HepG2 (cell line): ENCODE data around the gene ENO3. TPM values are rescaled to one million over a fixed set of nuclear protein-coding genes. Genes with fewer than 3 reads are reported as not detected.
A peak's percentile ranks its signal among the peaks of the same experiment; 100 is the strongest.

Experiments
- CHCHD3 ChIP-seq: sonication (generic); formaldehyde crosslinking; IDR thresholded peaks from 2 replicates; pipeline ENCODE4 v1.8.0; 2022; ENCODE audit warnings: mild to moderate bottlenecking, missing genetic modification reagents, moderate library complexity
- FOXO1 ChIP-seq: sonication (generic); formaldehyde crosslinking; IDR thresholded peaks from 2 replicates; pipeline ENCODE4 v1.4.0; 2020; ENCODE audit warnings: missing genetic modification reagents
- HNF1A ChIP-seq, 2 experiments: sonication (generic) in 1 of 2; formaldehyde crosslinking in 1 of 2; IDR thresholded peaks; 2 replicates each; pipeline versions ENCODE4 v1.4.0 to v1.6.1; 2016 to 2020; ENCODE audit warnings: borderline replicate concordance in 1 of 2, low read depth in 1 of 2, mild to moderate bottlenecking in 1 of 2, missing genetic modification reagents in 1 of 2
- KDM2A ChIP-seq: sonication (generic); formaldehyde crosslinking; IDR thresholded peaks from 2 replicates; pipeline ENCODE4 v1.4.0; 2020; ENCODE audit warnings: low read depth, missing genetic modification reagents, borderline replicate concordance
- MYNN ChIP-seq: sonication (generic); formaldehyde crosslinking; IDR thresholded peaks from 2 replicates; pipeline ENCODE4 v1.4.0; 2020; ENCODE audit warnings: mild to moderate bottlenecking, low read depth, missing genetic modification reagents
- PTBP1 ChIP-seq: fragments of 200-400 bp; formaldehyde crosslinking; IDR thresholded peaks from 2 replicates; pipeline ENCODE4 v1.6.1; 2018; ENCODE audit warnings: low read length, low read depth; ENCODE audit not compliant: poor library complexity, severe bottlenecking
- RBM39 ChIP-seq: fragments of 200-400 bp; formaldehyde crosslinking; IDR thresholded peaks from one replicate; pipeline ENCODE4 v1.6.1; 2018; ENCODE audit warnings: antibody characterized with exemption, mild to moderate bottlenecking, low read depth, low read length; ENCODE audit not compliant: poor library complexity, severe bottlenecking
- SRY ChIP-seq: sonication (generic); formaldehyde crosslinking; IDR thresholded peaks from 2 replicates; pipeline ENCODE4 v1.8.0; 2022; ENCODE audit warnings: mild to moderate bottlenecking, missing genetic modification reagents
- ZBTB33 ChIP-seq: sonication (generic); formaldehyde crosslinking; IDR thresholded peaks from 2 replicates; pipeline ENCODE4 v1.4.0; 2020; ENCODE audit warnings: missing genetic modification reagents
- ZNF558 ChIP-seq: sonication (generic); formaldehyde crosslinking; IDR thresholded peaks from 2 replicates; pipeline ENCODE4 v1.9.0; 2022; ENCODE audit warnings: mild to moderate bottlenecking, missing genetic modification reagents, borderline replicate concordance
- ZNF598 ChIP-seq: sonication (generic); formaldehyde crosslinking; IDR thresholded peaks from 2 replicates; pipeline ENCODE4 v1.5.1; 2020; ENCODE audit warnings: mild to moderate bottlenecking, missing genetic modification reagents, borderline replicate concordance
- ZNF672 ChIP-seq: sonication (generic); formaldehyde crosslinking; IDR thresholded peaks from 2 replicates; pipeline ENCODE4 v1.8.1; 2022; ENCODE audit warnings: missing genetic modification reagents
- ZNF777 ChIP-seq: sonication (generic); formaldehyde crosslinking; IDR thresholded peaks from 2 replicates; pipeline ENCODE4 v1.4.0; 2020; ENCODE audit warnings: missing genetic modification reagents
- polyA plus RNA-seq, 8 experiments: library from polyadenylated mRNA; depleted of rRNA in 3 of 8; stranded (reverse) in 7 of 8; unstranded in 1 of 8; fragments of >200 nt; fragmentation: Illumina TruSeq in 4 of 8; extraction: Trizol in 4 of 8; gene quantifications; 2 replicates each; pipeline versions ENCODE4 v1.2.1 to v1.2.3, GENCODE V29; 2011 to 2016; ENCODE audit warnings: low read depth in 4 of 8, missing spikeins in 1 of 8, mixed read lengths in 1 of 8; ENCODE audit not compliant: insufficient read depth in 1 of 8
- total RNA-seq, 5 experiments: library from RNA; depleted of rRNA; stranded (reverse); fragments of >200 nt; fragmentation: Illumina TruSeq; extraction: Trizol; gene quantifications; 2 replicates each; pipeline ENCODE4 v1.2.3, GENCODE V29; 2016; ENCODE audit warnings: low read depth in 1 of 5
- TF ChIP-seq, protein P1 (sequence below): sonication (generic); formaldehyde crosslinking; conservative IDR thresholded peaks from 2 replicates; pipeline ENCODE4 v1.5.0; 2020; ENCODE audit warnings: missing genetic modification reagents
- TF ChIP-seq, protein P2 (sequence below): sonication (generic); formaldehyde crosslinking; IDR thresholded peaks from 2 replicates; pipeline ENCODE4 v1.4.0; 2020; ENCODE audit warnings: missing genetic modification reagents

Gene ENO3
- total and polyA plus RNA-seq, 2 of the 13 experiments (the other 11 are each of a cell fraction or from before 2014, with no cell fraction given): 59.8 to 69.8 TPM

- TF ChIP-seq RBM39 (peak; percentile 82), ZNF558 (peak; percentile 27; the same call in 1 of the 2 replicates), KDM2A (CRISPR knock-in tag) (peak; percentile 60), MYNN (CRISPR knock-in tag) (0 out of 2 replicates have a peak, but pooled peaks have one; percentile 59), HNF1A (IDR thresholded peaks at IDR 0.05; ENCODE audit: low read depth) (0 out of 2 replicates have a peak, but pooled peaks have one; percentile 13), HNF1A (CRISPR knock-in tag; IDR thresholded peaks at IDR 0.05; ENCODE audit: borderline replicate concordance) (peak; percentile 55), ZNF672 (CRISPR knock-in tag) (0 out of 2 replicates have a peak, but pooled peaks have one; percentile 50), FOXO1 (peak; percentile 43; the same call in 1 of the 2 replicates), ZBTB33 (CRISPR knock-in tag) (0 out of 2 replicates have a peak, but pooled peaks have one; percentile 5), SRY (CRISPR knock-in tag) (peak; percentile 85; the same call in 1 of the 2 replicates), ZNF777 (CRISPR knock-in tag) (no peak; the same call in none of the 2 replicates), CHCHD3 (CRISPR knock-in tag) (0 out of 2 replicates have a peak, but pooled peaks have one; percentile 10), ZNF598 (peak; percentile 68; the same call in 1 of the 2 replicates), PTBP1 (no peak)
- TF ChIP-seq, protein P1, sequence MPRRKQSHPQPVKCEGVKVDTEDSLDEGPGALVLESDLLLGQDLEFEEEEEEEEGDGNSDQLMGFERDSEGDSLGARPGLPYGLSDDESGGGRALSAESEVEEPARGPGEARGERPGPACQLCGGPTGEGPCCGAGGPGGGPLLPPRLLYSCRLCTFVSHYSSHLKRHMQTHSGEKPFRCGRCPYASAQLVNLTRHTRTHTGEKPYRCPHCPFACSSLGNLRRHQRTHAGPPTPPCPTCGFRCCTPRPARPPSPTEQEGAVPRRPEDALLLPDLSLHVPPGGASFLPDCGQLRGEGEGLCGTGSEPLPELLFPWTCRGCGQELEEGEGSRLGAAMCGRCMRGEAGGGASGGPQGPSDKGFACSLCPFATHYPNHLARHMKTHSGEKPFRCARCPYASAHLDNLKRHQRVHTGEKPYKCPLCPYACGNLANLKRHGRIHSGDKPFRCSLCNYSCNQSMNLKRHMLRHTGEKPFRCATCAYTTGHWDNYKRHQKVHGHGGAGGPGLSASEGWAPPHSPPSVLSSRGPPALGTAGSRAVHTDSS (CRISPR knock-in tag): 0 out of 2 replicates have a peak, but pooled peaks have one; percentile 20
- TF ChIP-seq, protein P2, sequence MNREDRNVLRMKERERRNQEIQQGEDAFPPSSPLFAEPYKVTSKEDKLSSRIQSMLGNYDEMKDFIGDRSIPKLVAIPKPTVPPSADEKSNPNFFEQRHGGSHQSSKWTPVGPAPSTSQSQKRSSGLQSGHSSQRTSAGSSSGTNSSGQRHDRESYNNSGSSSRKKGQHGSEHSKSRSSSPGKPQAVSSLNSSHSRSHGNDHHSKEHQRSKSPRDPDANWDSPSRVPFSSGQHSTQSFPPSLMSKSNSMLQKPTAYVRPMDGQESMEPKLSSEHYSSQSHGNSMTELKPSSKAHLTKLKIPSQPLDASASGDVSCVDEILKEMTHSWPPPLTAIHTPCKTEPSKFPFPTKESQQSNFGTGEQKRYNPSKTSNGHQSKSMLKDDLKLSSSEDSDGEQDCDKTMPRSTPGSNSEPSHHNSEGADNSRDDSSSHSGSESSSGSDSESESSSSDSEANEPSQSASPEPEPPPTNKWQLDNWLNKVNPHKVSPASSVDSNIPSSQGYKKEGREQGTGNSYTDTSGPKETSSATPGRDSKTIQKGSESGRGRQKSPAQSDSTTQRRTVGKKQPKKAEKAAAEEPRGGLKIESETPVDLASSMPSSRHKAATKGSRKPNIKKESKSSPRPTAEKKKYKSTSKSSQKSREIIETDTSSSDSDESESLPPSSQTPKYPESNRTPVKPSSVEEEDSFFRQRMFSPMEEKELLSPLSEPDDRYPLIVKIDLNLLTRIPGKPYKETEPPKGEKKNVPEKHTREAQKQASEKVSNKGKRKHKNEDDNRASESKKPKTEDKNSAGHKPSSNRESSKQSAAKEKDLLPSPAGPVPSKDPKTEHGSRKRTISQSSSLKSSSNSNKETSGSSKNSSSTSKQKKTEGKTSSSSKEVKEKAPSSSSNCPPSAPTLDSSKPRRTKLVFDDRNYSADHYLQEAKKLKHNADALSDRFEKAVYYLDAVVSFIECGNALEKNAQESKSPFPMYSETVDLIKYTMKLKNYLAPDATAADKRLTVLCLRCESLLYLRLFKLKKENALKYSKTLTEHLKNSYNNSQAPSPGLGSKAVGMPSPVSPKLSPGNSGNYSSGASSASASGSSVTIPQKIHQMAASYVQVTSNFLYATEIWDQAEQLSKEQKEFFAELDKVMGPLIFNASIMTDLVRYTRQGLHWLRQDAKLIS: peak; percentile 88
These were observed 2.6 kb upstream of the ENO3 start, which contains the start of gene PFN1 (continued) for GRCh38 chr17:4948166-4948930.
